Fibroblast of lung (primary cell): ENCODE measurements around the gene NFATC4. TPM values are rescaled to one million over a fixed set of nuclear protein-coding genes. Genes with fewer than 3 reads are reported as not detected.

Experiments used
- DNase-seq, 2 donors: peaks; one replicate each; pipeline versions ENCODE4 v3.0.0 to v3.0.0-alpha.2; 2010; ENCODE audit warnings: low read depth in 2 of 2
- H2AFZ ChIP-seq: 2 replicates; pipeline ENCODE4 v1.5.1; 2012; ENCODE audit warnings: low read length, control low read depth, inconsistent platforms
- H3K27ac ChIP-seq: 2 replicates; pipeline ENCODE4 v1.5.1; 2011; ENCODE audit warnings: low read length, control low read depth; ENCODE audit not compliant: insufficient read depth
- H3K27me3 ChIP-seq: 2 replicates; pipeline ENCODE4 v1.5.1; 2011; ENCODE audit warnings: mild to moderate bottlenecking, low read length; ENCODE audit not compliant: control insufficient read depth, insufficient read depth
- H3K36me3 ChIP-seq: 2 replicates; pipeline ENCODE4 v1.5.1; 2011; ENCODE audit warnings: low read length; ENCODE audit not compliant: control insufficient read depth, insufficient read depth
- H3K4me1 ChIP-seq: 2 replicates; pipeline ENCODE4 v1.5.1; 2011; ENCODE audit warnings: low read length; ENCODE audit not compliant: control insufficient read depth, insufficient read depth; ENCODE audit errors: extremely low read depth
- H3K4me2 ChIP-seq: 2 replicates; pipeline ENCODE4 v1.5.1; 2011; ENCODE audit warnings: low read length, control low read depth; ENCODE audit not compliant: insufficient read depth; ENCODE audit errors: extremely low read depth
- H3K4me3 ChIP-seq, 4 experiments: fragments of 200-600 bp in 1 of 4; sonication (generic) in 1 of 4; replicated peaks in 1 of 4; 2 replicates each; pipeline ENCODE4 v1.5.1; 2011 to 2016; ENCODE audit warnings: low read length in 4 of 4, low read depth in 3 of 4, mild to moderate bottlenecking in 3 of 4, control low read depth in 2 of 4, inconsistent platforms in 1 of 4, mixed read lengths in 1 of 4; ENCODE audit not compliant: insufficient read depth in 1 of 4; ENCODE audit errors: control extremely low read depth in 1 of 4
- H3K79me2 ChIP-seq: 2 replicates; pipeline ENCODE4 v1.5.1; 2012; ENCODE audit warnings: mild to moderate bottlenecking, low read length, inconsistent platforms; ENCODE audit not compliant: control insufficient read depth, insufficient read depth
- H3K9ac ChIP-seq: 2 replicates; pipeline ENCODE4 v1.5.1; 2011; ENCODE audit warnings: mild to moderate bottlenecking, low read length, control low read depth; ENCODE audit not compliant: insufficient read depth
- H3K9me3 ChIP-seq: 2 replicates; pipeline ENCODE4 v1.5.1; 2012; ENCODE audit warnings: low read depth, low read length; ENCODE audit not compliant: control insufficient read depth, insufficient read depth
- H4K20me1 ChIP-seq: 2 replicates; pipeline ENCODE4 v1.5.1; 2011; ENCODE audit warnings: low read length; ENCODE audit not compliant: control insufficient read depth, insufficient read depth; ENCODE audit errors: extremely low read depth
- CTCF ChIP-seq, 2 donors: IDR thresholded peaks in 1 of 2; conservative IDR thresholded peaks in 1 of 2; 1 replicate in 1 of 2; 2 replicates in 1 of 2; pipeline ENCODE4 v1.5.1; 2011 to 2012; ENCODE audit warnings: low read length in 2 of 2, control low read depth in 1 of 2, inconsistent platforms in 1 of 2, low read depth in 1 of 2, mild to moderate bottlenecking in 1 of 2
- EZH2 ChIP-seq: IDR thresholded peaks from 2 replicates; pipeline ENCODE4 v1.5.1; 2012; ENCODE audit warnings: low read length, control low read depth, mild to moderate bottlenecking; ENCODE audit errors: missing control alignments
- polyA plus RNA-seq, 2 donors: library from polyadenylated mRNA; depleted of rRNA in 1 of 2; stranded (reverse) in 1 of 2; unstranded in 1 of 2; fragments of >200 nt; gene quantifications; 2 replicates each; pipeline ENCODE4 v1.2.1, GENCODE V29; 2011 to 2012; ENCODE audit warnings: missing spikeins in 1 of 2
- total RNA-seq: library from RNA; depleted of rRNA; stranded (reverse); fragments of >200 nt; gene quantifications from 2 replicates; pipeline ENCODE4 v1.2.1, GENCODE V29; 2014

The NFATC4 gene
- total and polyA plus RNA-seq, 2 donors (not counting 1 experiment from before 2014, with no cell fraction given) = 27.1 to 59.9 TPM

GRCh38 chr14:24331731-24332267 is 36.2 kb upstream of the NFATC4 start:
- TF ChIP-seq EZH2 (no peak), CTCF (conservative IDR thresholded peaks at IDR 0.05 in 1 of 2, IDR thresholded peaks at IDR 0.05 in 1 of 2; ENCODE audit: low read depth in 1 of 2, low read length in 2 of 2) (no peak)
- no peaks in the 10 kb centered on the region for H3K36me3 ChIP-seq
- peaks cover 24% of the 10 kb centered on the region for H3K27me3 ChIP-seq
- no peak overlapping the region for H3K9ac ChIP-seq
- H2AFZ ChIP-seq = no peak overlapping the region
- no peak overlapping the region for H3K4me2 ChIP-seq
- no peaks in the 10 kb centered on the region for H3K9me3 ChIP-seq
- no peaks in the 10 kb centered on the region for H3K79me2 ChIP-seq
- peaks cover 2% of the 10 kb centered on the region for H3K4me1 ChIP-seq
- no peak overlapping the region for H3K27ac ChIP-seq
- DNase-seq = no peak
- H4K20me1 ChIP-seq = no peaks in the 10 kb centered on the region
- H3K4me3 ChIP-seq = no peak overlapping the region

GRCh38 chr14:24332268-24332993 is 35.6 kb upstream of the NFATC4 start:
- peaks cover 27% of the 10 kb centered on the region for H3K27me3 ChIP-seq
- TF ChIP-seq EZH2 (no peak), CTCF (conservative IDR thresholded peaks at IDR 0.05 in 1 of 2, IDR thresholded peaks at IDR 0.05 in 1 of 2; ENCODE audit: low read depth in 1 of 2, low read length in 2 of 2) (peak; percentile 82)
- peaks cover 2% of the 10 kb centered on the region for H3K4me1 ChIP-seq
- no peaks in the 10 kb centered on the region for H3K79me2 ChIP-seq
- no peaks in the 10 kb centered on the region for H3K9me3 ChIP-seq
- no peak overlapping the region for H3K9ac ChIP-seq
- peak; percentile 41 to 54 for DNase-seq
- H3K4me3 ChIP-seq = no peak overlapping the region
- no peak overlapping the region for H2AFZ ChIP-seq
- peak overlapping the region; percentile 72 for H3K4me2 ChIP-seq
- H4K20me1 ChIP-seq = no peaks in the 10 kb centered on the region
- no peak overlapping the region for H3K27ac ChIP-seq
- H3K36me3 ChIP-seq = no peaks in the 10 kb centered on the region

GRCh38 chr14:24334431-24335291 is 33.3 kb upstream of the NFATC4 start, which contains the start of gene ADCY4:
ADCY4 (minus strand) TSS chr14:24335071; CDS start chr14:24334652, 419 bp downstream.
- Histone ChIP-seq H3K36me3 (no peaks in the 10 kb centered on the region), H3K27ac (no peak within 1 kb of the TSS), H2AFZ (peak within 1 kb of the TSS; percentile 59), H3K9me3 (no peaks in the 10 kb centered on the region), H3K27me3 (peaks cover 32% of the 10 kb centered on the region), H3K9ac (peak within 1 kb of the TSS; percentile 55), H4K20me1 (no peaks in the 10 kb centered on the region), H3K79me2 (no peaks in the 10 kb centered on the region), H3K4me2 (peak within 1 kb of the TSS; percentile 80), H3K4me1 (peaks cover 2% of the 10 kb centered on the region), H3K4me3 (peak within 1 kb of the TSS; percentile 1 to 54 (median 1))
- TF ChIP-seq EZH2 (peak; percentile 53), CTCF (conservative IDR thresholded peaks at IDR 0.05 in 1 of 2, IDR thresholded peaks at IDR 0.05 in 1 of 2; ENCODE audit: low read depth in 1 of 2, low read length in 2 of 2) (no peak)
- DNase-seq = no peak
